OCI-LY1 (cell line): ENCODE data around the gene SVIP.

Source experiments
- H2AFZ ChIP-seq: fragments of 200-600 bp; sonication (generic), shearing (Covaris generic); 2 replicates; pipeline ENCODE4 v1.6.0; 2014; ENCODE audit warnings: antibody characterized with exemption, mild to moderate bottlenecking, low read length
- H3F3A ChIP-seq: fragments of 200-600 bp; sonication (generic), shearing (Covaris generic); 2 replicates; pipeline ENCODE4 v1.6.0; 2014; ENCODE audit warnings: mild to moderate bottlenecking, antibody characterized with exemption, low read length, moderate library complexity; ENCODE audit not compliant: insufficient read depth
- H3K27ac ChIP-seq: fragments of 200-600 bp; sonication (generic); 2 replicates; pipeline ENCODE4 v1.5.1; 2014; ENCODE audit warnings: low read length, mixed run types, mild to moderate bottlenecking, low read depth; ENCODE audit not compliant: poor library complexity, severe bottlenecking
- H3K27me3 ChIP-seq: fragments of 200-600 bp; sonication (generic); 2 replicates; pipeline ENCODE4 v1.6.0; 2014; ENCODE audit warnings: antibody characterized with exemption, mild to moderate bottlenecking, low read length, moderate library complexity; ENCODE audit not compliant: insufficient read depth
- H3K36me3 ChIP-seq: fragments of 200-600 bp; sonication (generic); 2 replicates; pipeline ENCODE4 v1.6.1; 2014; ENCODE audit warnings: mild to moderate bottlenecking, antibody characterized with exemption, low read length, moderate library complexity, mixed read lengths; ENCODE audit not compliant: insufficient read depth
- H3K4me1 ChIP-seq: fragments of 200-600 bp; sonication (generic); 2 replicates; pipeline ENCODE4 v1.5.1; 2014; ENCODE audit warnings: mild to moderate bottlenecking, low read length, moderate library complexity; ENCODE audit not compliant: insufficient read depth, severe bottlenecking
- H3K4me2 ChIP-seq: fragments of 200-600 bp; sonication (generic), shearing (Covaris generic); 2 replicates; pipeline ENCODE4 v1.6.1; 2014; ENCODE audit warnings: low read length
- H3K4me3 ChIP-seq: fragments of 200-600 bp; sonication (generic); 2 replicates; pipeline ENCODE4 v1.5.1; 2014; ENCODE audit warnings: low read length, low read depth, mild to moderate bottlenecking, mixed read lengths; ENCODE audit not compliant: poor library complexity, severe bottlenecking
- H3K79me2 ChIP-seq: fragments of 200-600 bp; shearing (Covaris generic); 2 replicates; pipeline ENCODE4 v1.6.1; 2016; ENCODE audit warnings: mixed run types, low read length, mixed read lengths; ENCODE audit not compliant: insufficient read depth
- H3K9ac ChIP-seq: fragments of 200-600 bp; sonication (generic), shearing (Covaris generic); 2 replicates; pipeline ENCODE4 v1.6.1; 2014; ENCODE audit warnings: mild to moderate bottlenecking, low read length, mixed read lengths
- H3K9me2 ChIP-seq: fragments of 200-600 bp; sonication (generic), shearing (Covaris generic); 2 replicates; pipeline ENCODE4 v1.6.1; 2014; ENCODE audit warnings: low read depth, mild to moderate bottlenecking, low read length, mixed read lengths
- H3K9me3 ChIP-seq: fragments of 200-600 bp; shearing (Covaris generic); 2 replicates; pipeline ENCODE4 v1.6.1; 2014; ENCODE audit warnings: low read length, mixed read lengths
- H4K20me1 ChIP-seq: fragments of 200-600 bp; sonication (generic), shearing (Covaris generic); 2 replicates; pipeline ENCODE4 v1.6.0; 2016; ENCODE audit warnings: mild to moderate bottlenecking, low read length; ENCODE audit not compliant: insufficient read depth
- CTCF ChIP-seq: fragments of 200-600 bp; sonication (generic), shearing (Covaris generic); IDR thresholded peaks from 2 replicates; pipeline ENCODE4 v1.5.1; 2017; ENCODE audit warnings: mild to moderate bottlenecking, antibody characterized with exemption, low read length, moderate library complexity, mixed read lengths
- EZH2 ChIP-seq: fragments of 200-600 bp; sonication (generic), shearing (Covaris generic); IDR thresholded peaks from 2 replicates; pipeline ENCODE4 v1.8.0; 2017; ENCODE audit warnings: borderline replicate concordance, mixed run types, mild to moderate bottlenecking, antibody characterized with exemption, low read length, moderate library complexity, mixed read lengths

SVIP gene

GRCh38 chr11:22774716-22775115, 54.9 kb downstream of the SVIP start:
- Histone ChIP-seq H3K36me3 (no peaks in the 10 kb centered on the region), H3K9ac (no peak overlapping the region), H3K27me3 (no peaks in the 10 kb centered on the region), H3F3A (no peaks in the 10 kb centered on the region), H3K79me2 (no peaks in the 10 kb centered on the region), H3K4me3 (no peak overlapping the region), H3K4me2 (no peak overlapping the region), H4K20me1 (no peaks in the 10 kb centered on the region), H2AFZ (no peak overlapping the region), H3K9me3 (no peaks in the 10 kb centered on the region), H3K9me2 (no peaks in the 10 kb centered on the region), H3K4me1 (no peaks in the 10 kb centered on the region), H3K27ac (no peak overlapping the region)
- TF ChIP-seq EZH2: no peak
- no peak for TF ChIP-seq CTCF

GRCh38 chr11:22769081-22769480, 60.5 kb downstream of the SVIP start:
- no peaks in the 10 kb centered on the region for H3K4me1 ChIP-seq
- no peaks in the 10 kb centered on the region for H4K20me1 ChIP-seq
- TF ChIP-seq EZH2 (no peak), CTCF (no peak)
- no peaks in the 10 kb centered on the region for H3K36me3 ChIP-seq
- H3F3A ChIP-seq: no peaks in the 10 kb centered on the region
- no peak overlapping the region for H3K4me3 ChIP-seq
- H3K79me2 ChIP-seq: no peaks in the 10 kb centered on the region
- H3K27me3 ChIP-seq: no peaks in the 10 kb centered on the region
- no peak overlapping the region for H3K9ac ChIP-seq
- H3K9me3 ChIP-seq: no peaks in the 10 kb centered on the region
- no peaks in the 10 kb centered on the region for H3K9me2 ChIP-seq
- no peak overlapping the region for H3K4me2 ChIP-seq
- no peak overlapping the region for H3K27ac ChIP-seq
- no peak overlapping the region for H2AFZ ChIP-seq
